ENCODE measurements around the gene PSAP. TPM values are rescaled to one million over a fixed set of nuclear protein-coding genes. Genes with fewer than 3 reads are reported as not detected.
A peak's percentile ranks its signal among the peaks of the same experiment; 100 is the strongest.

PSAP gene
- total RNA-seq, 4 donors from 2014 or later = 757 to 1,009 (median 906) TPM

GRCh38 chr10:71831646-71832552 is 19.2 kb downstream of the PSAP start:
- peaks cover 0 to 70% (median 48%) of the 10 kb centered on the region in 3 donors for H3K36me3 ChIP-seq
- DNase-seq (ENCODE audit: low spot score in 2 of 2) = no peak
- TF ChIP-seq POLR2A (IDR thresholded peaks at IDR 0.05) (no peak), EP300 (IDR thresholded peaks at IDR 0.05) (no peak)
- TF ChIP-seq, protein P1, sequence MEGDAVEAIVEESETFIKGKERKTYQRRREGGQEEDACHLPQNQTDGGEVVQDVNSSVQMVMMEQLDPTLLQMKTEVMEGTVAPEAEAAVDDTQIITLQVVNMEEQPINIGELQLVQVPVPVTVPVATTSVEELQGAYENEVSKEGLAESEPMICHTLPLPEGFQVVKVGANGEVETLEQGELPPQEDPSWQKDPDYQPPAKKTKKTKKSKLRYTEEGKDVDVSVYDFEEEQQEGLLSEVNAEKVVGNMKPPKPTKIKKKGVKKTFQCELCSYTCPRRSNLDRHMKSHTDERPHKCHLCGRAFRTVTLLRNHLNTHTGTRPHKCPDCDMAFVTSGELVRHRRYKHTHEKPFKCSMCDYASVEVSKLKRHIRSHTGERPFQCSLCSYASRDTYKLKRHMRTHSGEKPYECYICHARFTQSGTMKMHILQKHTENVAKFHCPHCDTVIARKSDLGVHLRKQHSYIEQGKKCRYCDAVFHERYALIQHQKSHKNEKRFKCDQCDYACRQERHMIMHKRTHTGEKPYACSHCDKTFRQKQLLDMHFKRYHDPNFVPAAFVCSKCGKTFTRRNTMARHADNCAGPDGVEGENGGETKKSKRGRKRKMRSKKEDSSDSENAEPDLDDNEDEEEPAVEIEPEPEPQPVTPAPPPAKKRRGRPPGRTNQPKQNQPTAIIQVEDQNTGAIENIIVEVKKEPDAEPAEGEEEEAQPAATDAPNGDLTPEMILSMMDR (IDR thresholded peaks at IDR 0.05) = no peak
- H3K4me1 ChIP-seq = peaks cover 0 to 60% (median 24%) of the 10 kb centered on the region in 4 donors
- H3K9me3 ChIP-seq = no peaks in the 10 kb centered on the region
- no peaks in the 10 kb centered on the region for H3K27me3 ChIP-seq
- H3K4me3 ChIP-seq = no peak overlapping the region
- H3K27ac ChIP-seq = no peak overlapping the region
- WGBS, 2 donors = 89 to 96% methylated on average over 18 to 19 of the region's 19 CpGs

DNA sequence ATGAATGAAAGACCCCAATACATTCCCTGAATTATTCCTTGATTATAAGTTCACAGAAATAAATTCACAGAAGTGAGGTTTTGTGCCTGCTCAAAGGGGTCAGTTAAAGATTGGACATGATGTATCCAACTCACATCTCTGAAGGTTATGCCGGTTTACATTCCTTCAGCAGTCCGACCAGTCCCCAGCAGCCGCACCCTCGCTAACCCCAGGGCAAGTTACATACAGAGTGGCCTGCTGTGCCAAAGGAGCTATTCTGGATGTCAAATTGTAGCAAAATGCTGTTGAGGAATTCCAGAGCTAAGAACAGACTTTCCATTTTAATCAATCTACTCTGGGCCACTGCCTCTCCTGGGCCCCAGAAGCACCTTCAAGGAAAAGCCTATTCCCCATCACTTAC is 20.3 kb downstream of the PSAP start:
- H3K9me3 ChIP-seq = no peaks in the 10 kb centered on the region
- no peak for DNase-seq (ENCODE audit: low spot score in 2 of 2)
- no peak overlapping the region for H3K4me3 ChIP-seq
- H3K4me1 ChIP-seq = peaks cover 0 to 48% (median 13%) of the 10 kb centered on the region in 4 donors
- WGBS, 2 donors = 50 to 57% methylated on average over 4 of the region's 4 CpGs
- TF ChIP-seq EP300 (IDR thresholded peaks at IDR 0.05) = no peak
- TF ChIP-seq POLR2A (IDR thresholded peaks at IDR 0.05) = no peak
- TF ChIP-seq, protein P1 (IDR thresholded peaks at IDR 0.05) = no peak
- no peaks in the 10 kb centered on the region for H3K27me3 ChIP-seq
- H3K27ac ChIP-seq = peak overlapping the region in 1 of 4 donors; percentile 38
- peaks cover 0 to 82% (median 59%) of the 10 kb centered on the region in 3 donors for H3K36me3 ChIP-seq

- H3K27me3 ChIP-seq = no peaks in the 10 kb centered on the region
- H3K4me3 ChIP-seq = no peak overlapping the region
- no peak for DNase-seq (ENCODE audit: low spot score in 2 of 2)
- no peaks in the 10 kb centered on the region for H3K9me3 ChIP-seq
- 91 to 94% methylated on average over 5 of the region's 5 CpGs for WGBS, 2 donors
- peaks cover 0 to 40% (median 7%) of the 10 kb centered on the region in 4 donors for H3K4me1 ChIP-seq
- H3K27ac ChIP-seq = peak overlapping the region in 1 of 4 donors; percentile 38
- TF ChIP-seq, protein P1 (IDR thresholded peaks at IDR 0.05) = no peak
- TF ChIP-seq POLR2A (IDR thresholded peaks at IDR 0.05) = no peak
- TF ChIP-seq EP300 (IDR thresholded peaks at IDR 0.05) = no peak
- peaks cover 0 to 90% (median 63%) of the 10 kb centered on the region in 3 donors for H3K36me3 ChIP-seq
Observed at GRCh38 chr10:71829896-71830295, 21.2 kb downstream of the PSAP start.

DNA sequence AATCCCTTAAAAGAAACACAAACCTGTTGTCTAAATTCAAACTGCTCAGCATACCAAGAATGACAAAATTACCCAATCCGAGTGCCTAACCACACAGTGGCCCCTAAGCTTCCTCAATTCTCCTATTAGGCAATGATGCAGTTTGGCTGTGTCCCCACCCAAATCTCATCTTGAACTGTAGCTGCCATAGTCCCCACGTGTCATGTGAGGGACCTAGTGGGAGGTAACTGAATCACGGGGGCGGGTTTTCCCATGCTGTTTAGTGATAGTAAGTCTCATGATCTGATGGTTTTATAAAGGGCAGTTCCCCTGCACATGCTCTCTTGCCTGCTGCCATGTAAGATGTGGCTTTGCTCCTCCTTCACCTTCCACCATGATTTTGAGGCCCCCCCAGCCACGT is 21.9 kb downstream of the PSAP start:
- Histone ChIP-seq H3K9me3 (no peaks in the 10 kb centered on the region), H3K36me3 (peaks cover 0 to 95% (median 63%) of the 10 kb centered on the region in 3 donors), H3K27ac (peak overlapping the region in 1 of 4 donors; percentile 38), H3K27me3 (no peaks in the 10 kb centered on the region), H3K4me3 (no peak overlapping the region), H3K4me1 (peaks cover 0 to 33% (median 7%) of the 10 kb centered on the region in 4 donors)
- 68 to 71% methylated on average over 5 of the region's 5 CpGs for WGBS, 2 donors
- peak in 1 of 2 donors; percentile 67 for DNase-seq (ENCODE audit: low spot score in 2 of 2)
- TF ChIP-seq EP300 (IDR thresholded peaks at IDR 0.05) = peak; percentile 29 to 76
- TF ChIP-seq, protein P1 (IDR thresholded peaks at IDR 0.05) = no peak

DNA sequence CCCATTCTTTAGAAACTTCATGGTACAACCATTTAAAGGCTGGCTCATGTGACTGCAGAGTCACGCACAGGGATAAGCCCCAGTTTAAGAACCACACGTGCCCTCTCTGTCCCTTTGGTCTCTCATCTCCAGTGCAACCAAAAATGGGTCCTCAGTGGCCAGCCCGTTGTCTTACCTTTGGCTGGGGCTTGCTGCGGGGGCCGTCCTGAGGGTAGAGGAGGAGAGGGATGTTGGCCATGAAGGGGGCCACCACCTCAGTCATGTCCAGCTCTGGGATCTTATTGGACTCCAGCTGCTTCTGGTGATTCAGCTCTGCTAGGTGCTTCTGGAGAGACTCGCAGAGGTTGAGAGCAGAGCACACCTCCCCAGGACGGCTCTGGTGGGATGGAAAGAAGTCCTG is 22.3 kb downstream of the PSAP start:
- TF ChIP-seq EP300 (IDR thresholded peaks at IDR 0.05) (no peak), POLR2A (IDR thresholded peaks at IDR 0.05) (no peak)
- TF ChIP-seq, protein P1 (IDR thresholded peaks at IDR 0.05) = no peak
- Histone ChIP-seq H3K36me3 (peaks cover 0 to 95% (median 59%) of the 10 kb centered on the region in 3 donors), H3K27ac (peak overlapping the region in 1 of 4 donors; percentile 14), H3K4me1 (peaks cover 0 to 28% (median 7%) of the 10 kb centered on the region in 4 donors), H3K9me3 (no peaks in the 10 kb centered on the region), H3K27me3 (no peaks in the 10 kb centered on the region), H3K4me3 (no peak overlapping the region)
- 88 to 93% methylated on average over 5 to 7 of the region's 7 CpGs for WGBS, 2 donors
- no peak for DNase-seq (ENCODE audit: low spot score in 2 of 2)

All from tibial nerve (tissue), 4 donors.